RKO (cell line): ENCODE measurements around the gene PDGFRB.

Source experiments
- DNase-seq: peaks from one replicate; pipeline ENCODE4 v3.0.0-alpha.2; 2016; ENCODE audit warnings: low spot score

PDGFRB gene

DNA sequence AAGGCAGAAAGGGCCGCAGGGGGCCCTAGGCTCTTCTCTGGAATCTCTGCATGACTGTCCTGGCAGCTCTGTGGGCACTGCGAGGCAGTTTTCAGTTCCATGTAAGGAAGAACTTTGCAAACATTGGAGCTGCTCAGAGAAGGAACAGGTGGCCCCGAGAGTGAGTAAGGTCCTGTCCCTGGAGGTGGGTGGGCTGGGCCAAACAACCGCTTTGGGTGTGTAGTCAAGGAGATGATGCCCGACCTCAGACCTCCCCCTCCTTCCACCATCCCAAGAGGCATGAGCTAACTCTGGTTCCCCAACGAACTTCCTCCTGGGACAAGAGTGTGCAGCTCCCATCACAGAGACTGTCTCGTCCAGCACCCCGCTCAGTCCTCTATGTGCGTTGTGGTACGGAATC lies 89.8 kb downstream of the PDGFRB start:
- DNase-seq, result no peak

- DNase-seq, result no peak
Measured at GRCh38 chr5:150065346-150065745, 90.3 kb downstream of the PDGFRB start.

- DNase-seq, result no peak
Measured at GRCh38 chr5:150064681-150065220, 90.9 kb downstream of the PDGFRB start.
